ENCODE results near the gene AMOT. TPM values are rescaled to one million over a fixed set of nuclear protein-coding genes. Genes with fewer than 3 reads are reported as not detected.

Gene AMOT
- polyA plus RNA-seq, 1 of the 3 experiments (the other 2 are of a cell fraction) = 3.4 TPM

GRCh38 chrX:112820364-112821268 is 20.0 kb downstream of the AMOT start:
- no peaks in the 10 kb centered on the region for H4K20me1 ChIP-seq (ENCODE audit: insufficient read depth)
- H3K27me3 ChIP-seq (ENCODE audit: insufficient read depth) = no peaks in the 10 kb centered on the region; the same call in 1 of the 2 replicates
- H3K27ac ChIP-seq (ENCODE audit: low read depth in 2 of 2, low read length in 1 of 2) = no peak overlapping the region
- no peak overlapping the region for H3K4me2 ChIP-seq
- WGBS (ENCODE audit: low lambda C conversion rate) = 45% methylated on average over 3 of the region's 3 CpGs
- H3K79me2 ChIP-seq (ENCODE audit: insufficient read depth) = no peaks in the 10 kb centered on the region
- no peak overlapping the region for H2AFZ ChIP-seq (ENCODE audit: low read depth)
- no peak for TF ChIP-seq FOSL2 (IDR thresholded peaks at IDR 0.05; ENCODE audit: borderline replicate concordance, low read depth)
- no peak for TF ChIP-seq SIN3A (IDR thresholded peaks at IDR 0.05; ENCODE audit: borderline replicate concordance, low read depth, low read length)
- TF ChIP-seq NRF1 (IDR thresholded peaks at IDR 0.05; ENCODE audit: low read depth, low read length) = no peak
- TF ChIP-seq CTCF (IDR thresholded peaks at IDR 0.05) = no peak
- TF ChIP-seq RXRA (IDR thresholded peaks at IDR 0.05; ENCODE audit: borderline replicate concordance, low read depth) = no peak
- no peak for TF ChIP-seq MEF2A (IDR thresholded peaks at IDR 0.05; ENCODE audit: borderline replicate concordance, low read depth)
- TF ChIP-seq JUND (IDR thresholded peaks at IDR 0.05) = no peak
- no peak for TF ChIP-seq EZH2phosphoT487 (IDR thresholded peaks at IDR 0.05; ENCODE audit: borderline replicate concordance, low read depth)
- TF ChIP-seq TAF1 (IDR thresholded peaks at IDR 0.05; ENCODE audit: borderline replicate concordance, low read depth, low read length) = no peak
- TF ChIP-seq NFIC (IDR thresholded peaks at IDR 0.05; ENCODE audit: borderline replicate concordance) = no peak
- no peak for TF ChIP-seq CHD2 (IDR thresholded peaks at IDR 0.05; ENCODE audit: low read length, partially characterized antibody)
- no peak for TF ChIP-seq GATA2 (CRISPR knock-in tag; IDR thresholded peaks at IDR 0.05)
- no peak for TF ChIP-seq RCOR1 (IDR thresholded peaks at IDR 0.05; ENCODE audit: low read length)
- TF ChIP-seq EP300 (IDR thresholded peaks at IDR 0.05; ENCODE audit: borderline replicate concordance in 1 of 2, low read depth in 1 of 2, low read length in 1 of 2) = no peak
- TF ChIP-seq PBX3 (IDR thresholded peaks at IDR 0.05) = no peak
- TF ChIP-seq FOXJ3 (CRISPR knock-in tag; IDR thresholded peaks at IDR 0.05) = no peak
- H3K9me2 ChIP-seq = no peaks in the 10 kb centered on the region
- H3K4me1 ChIP-seq (ENCODE audit: control insufficient read depth in 1 of 2, insufficient read depth in 2 of 2, low read depth in 1 of 2, low read length in 1 of 2) = peaks cover 0 to 4% of the 10 kb centered on the region in 2 experiments; a peak in 1 of 4 replicates
- CTCF ChIA-PET = interaction anchor here (1.4 kb wide), 1 partner anchor 22 kb away, joined by 3 read pairs; no protein-coding TSS in a partner anchor
- POLR2A ChIA-PET = no interaction called here
- no peaks in the 10 kb centered on the region for H3K9me3 ChIP-seq
- DNase-seq = no peak
- H3K4me3 ChIP-seq (ENCODE audit: low read depth in 2 of 2, low read length in 1 of 2) = no peak overlapping the region
- H3K36me3 ChIP-seq (replicated peaks in 1 of 2; ENCODE audit: control insufficient read depth in 1 of 2, insufficient read depth in 2 of 2, low read length in 1 of 2) = no peaks in the 10 kb centered on the region
- H3K9ac ChIP-seq = no peak overlapping the region
- no peaks in the 10 kb centered on the region for H3F3A ChIP-seq (replicated peaks; ENCODE audit: insufficient read depth)
